HepG2 (cell line): ENCODE measurements around the gene CUL2. TPM values are rescaled to one million over a fixed set of nuclear protein-coding genes. Genes with fewer than 3 reads are reported as not detected.

Experiments
- BCL6 ChIP-seq: IDR thresholded peaks from 2 replicates; pipeline ENCODE4 v1.6.1; 2016; ENCODE audit warnings: missing genetic modification reagents, missing compliant biosample characterization
- CEBPB ChIP-seq: IDR thresholded peaks from 2 replicates; pipeline ENCODE4 v1.6.1; 2011; ENCODE audit warnings: low read depth, low read length, improper control_type of control experiment, borderline replicate concordance
- ERF ChIP-seq: IDR thresholded peaks from 2 replicates; pipeline ENCODE4 v1.6.1; 2018; ENCODE audit warnings: missing biosample characterization, missing genetic modification reagents
- GRHL1 ChIP-seq: sonication (generic); formaldehyde crosslinking; conservative IDR thresholded peaks from 2 replicates; pipeline ENCODE4 v1.8.0; 2022; ENCODE audit warnings: missing genetic modification reagents
- HOXA3 ChIP-seq: sonication (generic); formaldehyde crosslinking; IDR thresholded peaks from 2 replicates; pipeline ENCODE4 v1.5.0; 2020; ENCODE audit warnings: missing genetic modification reagents
- MTF1 ChIP-seq: sonication (generic); formaldehyde crosslinking; IDR thresholded peaks from 2 replicates; pipeline ENCODE4 v1.5.0; 2020; ENCODE audit warnings: missing genetic modification reagents
- POLR2A ChIP-seq, 2 experiments: IDR thresholded peaks; 2 replicates each; pipeline ENCODE4 v1.6.1; 2011; ENCODE audit warnings: low read depth in 2 of 2, low read length in 2 of 2, mild to moderate bottlenecking in 1 of 2, moderate library complexity in 1 of 2; ENCODE audit not compliant: insufficient read depth in 1 of 2
- ZFP91 ChIP-seq: sonication (generic); formaldehyde crosslinking; IDR thresholded peaks from 2 replicates; pipeline ENCODE4 v1.9.0; 2022; ENCODE audit warnings: missing genetic modification reagents, mild to moderate bottlenecking, borderline replicate concordance
- ZFX ChIP-seq: sonication (generic); formaldehyde crosslinking; IDR thresholded peaks from 2 replicates; pipeline ENCODE4 v1.4.0; 2020; ENCODE audit warnings: mild to moderate bottlenecking, low read depth, missing genetic modification reagents, moderate library complexity
- ZNF20 ChIP-seq: sonication (generic); formaldehyde crosslinking; IDR thresholded peaks from 2 replicates; pipeline ENCODE4 v1.4.0; 2020; ENCODE audit warnings: mild to moderate bottlenecking, moderate library complexity, missing genetic modification reagents
- ZNF253 ChIP-seq: sonication (generic); formaldehyde crosslinking; IDR thresholded peaks from 2 replicates; pipeline ENCODE4 v1.8.0; 2022; ENCODE audit warnings: mild to moderate bottlenecking, missing genetic modification reagents, borderline replicate concordance
- ZNF768 ChIP-seq: sonication (generic); formaldehyde crosslinking; IDR thresholded peaks from 2 replicates; pipeline ENCODE4 v1.4.0; 2020; ENCODE audit warnings: missing genetic modification reagents
- polyA plus RNA-seq, 8 experiments: library from polyadenylated mRNA; depleted of rRNA in 3 of 8; stranded (reverse) in 7 of 8; unstranded in 1 of 8; fragments of >200 nt; fragmentation: Illumina TruSeq in 4 of 8; extraction: Trizol in 4 of 8; gene quantifications; 2 replicates each; pipeline versions ENCODE4 v1.2.1 to v1.2.3, GENCODE V29; 2011 to 2016; ENCODE audit warnings: low read depth in 4 of 8, missing spikeins in 1 of 8, mixed read lengths in 1 of 8; ENCODE audit not compliant: insufficient read depth in 1 of 8
- total RNA-seq, 5 experiments: library from RNA; depleted of rRNA; stranded (reverse); fragments of >200 nt; fragmentation: Illumina TruSeq; extraction: Trizol; gene quantifications; 2 replicates each; pipeline ENCODE4 v1.2.3, GENCODE V29; 2016; ENCODE audit warnings: low read depth in 1 of 5

Gene CUL2
- total and polyA plus RNA-seq, 2 of the 13 experiments (the other 11 are each of a cell fraction or from before 2014, with no cell fraction given) = 9.6 to 33.1 TPM

GRCh38 chr10:34966040-34966439, 124.1 kb downstream of the CUL2 start (continued):
- TF ChIP-seq CEBPB (no peak), HOXA3 (CRISPR knock-in tag) (no peak), ZNF20 (CRISPR knock-in tag) (no peak), BCL6 (CRISPR knock-in tag) (no peak), ERF (no peak), ZFP91 (CRISPR knock-in tag) (no peak; the same call in 1 of the 2 replicates), ZNF253 (CRISPR knock-in tag) (no peak), GRHL1 (CRISPR knock-in tag) (no peak), ZFX (CRISPR knock-in tag) (peak; percentile 54), POLR2A (IDR thresholded peaks at IDR 0.05; ENCODE audit: insufficient read depth in 1 of 2, low read depth in 2 of 2, low read length in 2 of 2) (no peak), MTF1 (CRISPR knock-in tag) (no peak), ZNF768 (CRISPR knock-in tag) (no peak)
